ENCODE results near the gene TTLL9.
"Not testable (repeated sequence)": the region's sequence is repeated elsewhere in the genome, so short reads cannot be mapped to it uniquely, and the experiment has no call there.

GRCh38 chr20:31917962-31918412 is 47.6 kb downstream of the TTLL9 start:
- TF ChIP-seq CTCF, POLR2A, POLR2AphosphoS5 (IDR thresholded peaks at IDR 0.05): not testable (repeated sequence)

All from prostate gland (tissue), 2 donors.